SK-N-SH (cell line): ENCODE data around the gene C19orf47. TPM values are rescaled to one million over a fixed set of nuclear protein-coding genes. Genes with fewer than 3 reads are reported as not detected.

Source experiments
- CTCF ChIA-PET: fragments of 300-600, 350-600 bp; formaldehyde crosslinking; extraction: SDS; loops from one replicate; lab custom pipeline; 2021; lab: Yijun Ruan, JAX
- POLR2A ChIA-PET: fragments of 350-600 bp; sonication (Branson Sonifier 250); formaldehyde crosslinking; extraction: SDS; loops from one replicate; lab custom pipeline; 2020; ENCODE audit warnings: antibody characterized with exemption, inconsistent platforms; lab: Yijun Ruan, JAX
- DNase-seq: peaks from one replicate; pipeline ENCODE4 v3.0.0; 2012
- H2AFZ ChIP-seq: fragments of 200-600 bp; sonication (generic); 2 replicates; pipeline ENCODE4 v1.8.1; 2016; ENCODE audit warnings: antibody characterized with exemption, mild to moderate bottlenecking, low read depth
- H3F3A ChIP-seq: fragments of 200-600 bp; sonication (generic); replicated peaks from 2 replicates; pipeline ENCODE3; 2016; ENCODE audit warnings: antibody characterized with exemption, mild to moderate bottlenecking; ENCODE audit not compliant: insufficient read depth
- H3K27ac ChIP-seq, 2 experiments: fragments of 200-500 bp in 1 of 2; fragments of 200-600 bp in 1 of 2; sonication (Bioruptor generic) in 1 of 2; sonication (generic), shearing (Covaris generic) in 1 of 2; 2 replicates each; pipeline versions ENCODE4 v1.5.1 to v1.6.1; 2014 to 2016; ENCODE audit warnings: low read depth in 2 of 2, inconsistent platforms in 1 of 2, low read length in 1 of 2, mild to moderate bottlenecking in 1 of 2, mixed read lengths in 1 of 2
- H3K27me3 ChIP-seq: fragments of 200-600 bp; sonication (generic), shearing (Covaris generic); 2 replicates; pipeline ENCODE4 v1.6.1; 2016; ENCODE audit warnings: mixed run types; ENCODE audit not compliant: insufficient read depth
- H3K36me3 ChIP-seq, 2 experiments: fragments of 200-500 bp in 1 of 2; fragments of 200-600 bp in 1 of 2; sonication (Bioruptor generic) in 1 of 2; sonication (generic) in 1 of 2; replicated peaks in 1 of 2; 2 replicates each; pipeline versions ENCODE3 to v1.5.1; 2014 to 2016; ENCODE audit warnings: low read length in 1 of 2, mild to moderate bottlenecking in 1 of 2; ENCODE audit not compliant: insufficient read depth in 2 of 2, control insufficient read depth in 1 of 2
- H3K4me1 ChIP-seq, 2 experiments: fragments of 200-500 bp in 1 of 2; fragments of 200-600 bp in 1 of 2; sonication (Bioruptor generic) in 1 of 2; sonication (generic), shearing (Covaris generic) in 1 of 2; 2 replicates each; pipeline versions ENCODE4 v1.5.1 to v1.6.1; 2014 to 2016; ENCODE audit warnings: low read depth in 1 of 2, low read length in 1 of 2, mixed run types in 1 of 2; ENCODE audit not compliant: insufficient read depth in 2 of 2, control insufficient read depth in 1 of 2
- H3K4me2 ChIP-seq: fragments of 200-600 bp; sonication (generic), shearing (Covaris generic); 2 replicates; pipeline ENCODE4 v1.6.1; 2017; ENCODE audit warnings: mixed run types
- H3K4me3 ChIP-seq, 2 experiments: fragments of 200-500 bp in 1 of 2; fragments of 200-600 bp in 1 of 2; sonication (Bioruptor generic) in 1 of 2; sonication (generic), shearing (Covaris generic) in 1 of 2; 2 replicates each; pipeline versions ENCODE4 v1.5.1 to v1.8.1; 2014 to 2016; ENCODE audit warnings: low read depth in 2 of 2, inconsistent platforms in 1 of 2, low read length in 1 of 2, mild to moderate bottlenecking in 1 of 2, mixed read lengths in 1 of 2, moderate library complexity in 1 of 2
- H3K79me2 ChIP-seq: fragments of 200-600 bp; sonication (generic); 2 replicates; pipeline ENCODE4 v1.8.1; 2017; ENCODE audit warnings: mild to moderate bottlenecking; ENCODE audit not compliant: insufficient read depth
- H3K9ac ChIP-seq: fragments of 200-600 bp; sonication (generic); 2 replicates; pipeline ENCODE4 v1.6.1; 2017; ENCODE audit warnings: mixed run types
- H3K9me2 ChIP-seq: fragments of 200-600 bp; sonication (generic); 2 replicates; pipeline ENCODE4 v1.6.1; 2017; ENCODE audit warnings: mixed run types
- H3K9me3 ChIP-seq: fragments of 200-600 bp; sonication (generic); 2 replicates; pipeline ENCODE4 v1.6.1; 2017; ENCODE audit warnings: mixed run types, mild to moderate bottlenecking, moderate library complexity
- H4K20me1 ChIP-seq: fragments of 200-600 bp; sonication (generic); 2 replicates; pipeline ENCODE4 v1.6.1; 2017; ENCODE audit warnings: mild to moderate bottlenecking, mixed run types; ENCODE audit not compliant: insufficient read depth
- FOXM1 ChIP-seq: IDR thresholded peaks from 2 replicates; pipeline ENCODE4 v1.4.0; 2012; ENCODE audit warnings: low read depth, mild to moderate bottlenecking
- GABPA ChIP-seq: IDR thresholded peaks from 2 replicates; pipeline ENCODE4 v1.4.0; 2012; ENCODE audit warnings: low read depth, mild to moderate bottlenecking
- RAD21 ChIP-seq: IDR thresholded peaks from 2 replicates; pipeline ENCODE4 v1.6.1; 2012; ENCODE audit warnings: mild to moderate bottlenecking, low read length
- RCOR1 ChIP-seq: fragments of 150-350 bp; IDR thresholded peaks from 2 replicates; pipeline ENCODE4 v1.6.1; 2017; ENCODE audit warnings: antibody characterized with exemption, low read length
- SIN3A ChIP-seq: IDR thresholded peaks from 2 replicates; pipeline ENCODE4 v1.6.1; 2012; ENCODE audit warnings: low read depth, mild to moderate bottlenecking, low read length, moderate library complexity, borderline replicate concordance
- TEAD4 ChIP-seq: IDR thresholded peaks from 2 replicates; pipeline ENCODE4 v1.4.0; 2012; ENCODE audit warnings: mild to moderate bottlenecking, borderline replicate concordance; ENCODE audit not compliant: insufficient read depth
- WGBS: methylation state at CpG from one replicate; pipeline ENCODE4 v1.1.6; 2017; ENCODE audit warnings: low lambda C conversion rate; 5-methylcytosine and 5-hydroxymethylcytosine counted together
- polyA plus RNA-seq, 3 experiments: library from polyadenylated mRNA; depleted of rRNA; stranded (reverse); fragments of >200 nt; gene quantifications; 2 replicates each; pipeline ENCODE4 v1.2.3, GENCODE V29; 2012
- TF ChIP-seq, protein P1 (sequence below): fragments of 150-350 bp; IDR thresholded peaks from 2 replicates; pipeline ENCODE4 v1.6.1; 2017; ENCODE audit warnings: antibody characterized with exemption, low read length, low read depth, borderline replicate concordance

The C19orf47 gene
- polyA plus RNA-seq, 1 of the 3 experiments (the other 2 are of a cell fraction) = 17.2 TPM

DNA sequence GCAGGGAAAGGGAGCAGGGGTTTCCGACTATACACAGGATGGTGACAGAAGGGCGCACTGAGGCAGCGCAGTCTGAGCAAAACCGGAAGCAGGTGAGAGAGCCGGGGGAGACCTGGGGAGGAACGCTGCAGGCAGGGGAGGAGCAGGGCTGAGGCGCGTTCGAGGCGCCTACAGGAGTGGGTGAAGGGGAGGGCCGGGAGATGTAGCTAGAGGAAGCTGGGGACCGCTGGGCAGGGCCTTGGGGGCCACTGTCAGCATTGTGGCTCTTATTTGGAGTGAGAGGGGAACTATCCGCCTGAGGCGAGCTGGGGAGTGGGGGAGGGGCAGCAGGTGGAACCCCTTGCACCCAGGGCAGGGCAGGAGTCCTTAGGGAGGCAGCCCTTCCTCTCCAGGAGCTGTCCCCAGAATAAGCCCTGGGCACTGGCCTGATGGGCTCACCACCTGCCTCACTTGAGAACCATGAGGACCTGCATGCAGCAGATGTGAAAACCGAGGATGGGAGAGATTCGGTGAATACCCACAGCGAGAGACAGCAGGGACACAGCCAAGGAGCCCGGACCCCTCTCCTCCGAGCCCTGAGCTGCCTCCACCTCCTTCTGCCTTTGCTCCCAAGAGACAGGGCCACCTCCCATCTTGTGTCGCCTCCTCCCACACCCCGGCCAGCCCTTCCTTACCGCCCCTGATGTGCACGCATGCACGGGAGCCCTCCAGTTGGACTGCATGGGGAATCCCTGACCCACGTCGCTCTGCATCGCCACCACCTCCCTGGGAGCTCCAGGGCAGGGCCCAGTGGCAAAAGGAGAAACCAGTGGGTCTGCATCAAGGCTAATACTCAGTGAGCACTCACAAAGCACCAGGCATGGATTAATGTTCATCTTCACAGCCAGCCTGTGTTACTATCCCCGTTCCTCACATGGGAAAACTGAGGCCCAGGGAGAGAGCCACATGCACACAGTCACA, 73.3 kb downstream of the C19orf47 start:
- H3F3A ChIP-seq = no peaks in the 10 kb centered on the region
- H3K27ac ChIP-seq = no peak overlapping the region
- H3K4me1 ChIP-seq = peaks cover 0 to 14% of the 10 kb centered on the region in 2 experiments; a peak in 1 of 4 replicates
- no peaks in the 10 kb centered on the region for H3K27me3 ChIP-seq
- H3K9me3 ChIP-seq = no peaks in the 10 kb centered on the region
- no peaks in the 10 kb centered on the region for H3K36me3 ChIP-seq
- no peak overlapping the region for H3K4me3 ChIP-seq
- ChIA-PET CTCF (interaction anchor here (0.6 to 1.4 kb wide), 2 partner anchors 57 to 144 kb away, joined by 3 to 4 read pairs; partner anchors contain the start of gene TTC9B), POLR2A (interaction anchor here (1.3 kb wide), 1 partner anchor 9 kb away, joined by 3 read pairs; no protein-coding TSS in a partner anchor)
- H3K79me2 ChIP-seq = peaks cover 95% of the 10 kb centered on the region
- H3K9me2 ChIP-seq = no peaks in the 10 kb centered on the region
- 93% methylated on average over 28 of the region's 28 CpGs for WGBS
- no peak overlapping the region for H3K4me2 ChIP-seq
- H3K9ac ChIP-seq = no peak overlapping the region
- DNase-seq = no peak
- peaks cover 67% of the 10 kb centered on the region for H4K20me1 ChIP-seq
- H2AFZ ChIP-seq = no peak overlapping the region
- no peak for TF ChIP-seq SIN3A
- TF ChIP-seq TEAD4 = no peak
- TF ChIP-seq RAD21 = no peak

DNA sequence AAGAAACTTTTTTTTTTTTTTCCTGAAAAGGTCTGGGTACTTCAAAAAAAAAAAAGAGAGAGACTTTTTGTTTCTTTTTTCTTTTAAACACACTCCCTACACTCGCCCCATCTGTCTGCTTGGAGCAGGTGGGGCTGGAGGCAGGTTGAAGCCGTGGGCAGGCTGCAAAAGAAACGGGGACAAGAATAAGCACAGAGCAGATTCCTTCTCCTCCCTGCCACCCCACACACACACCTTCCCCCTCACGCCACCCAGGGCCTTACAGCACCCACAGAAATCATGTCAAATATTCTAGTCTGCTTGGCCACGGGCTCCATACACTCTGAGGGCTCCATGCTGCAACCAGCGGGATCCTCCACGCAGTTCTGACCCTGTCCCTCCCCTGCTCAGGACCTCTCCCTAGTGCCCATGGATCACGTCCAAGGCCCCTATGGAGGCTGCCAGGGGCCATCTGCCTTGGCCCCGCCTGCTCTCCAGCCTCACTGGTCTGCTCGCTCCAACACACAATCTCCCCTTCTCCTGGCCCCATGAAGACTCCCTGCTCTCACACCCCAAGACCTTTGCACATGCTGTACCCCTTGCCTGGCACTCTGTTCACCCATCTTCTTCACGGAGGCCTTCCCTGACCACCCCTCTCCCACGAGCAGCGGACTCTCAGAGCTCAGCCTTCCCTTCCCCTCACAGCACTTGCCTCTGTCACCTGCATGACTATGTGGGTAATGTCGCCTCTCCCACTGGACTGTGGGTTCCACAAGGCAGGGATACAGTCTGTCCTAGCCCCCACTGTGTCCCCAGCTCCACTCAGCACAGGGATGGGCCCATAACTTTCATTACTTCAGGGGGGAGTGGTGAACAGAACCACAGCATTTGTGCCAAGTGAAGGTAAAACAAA, 74.5 kb downstream of the C19orf47 start:
- H3K9me3 ChIP-seq = no peaks in the 10 kb centered on the region
- POLR2A ChIA-PET = no interaction called here
- peaks cover 95% of the 10 kb centered on the region for H3K79me2 ChIP-seq
- H3K27me3 ChIP-seq = no peaks in the 10 kb centered on the region
- peaks cover 0 to 13% of the 10 kb centered on the region in 2 experiments; a peak in 1 of 4 replicates for H3K4me1 ChIP-seq
- CTCF ChIA-PET = interaction anchor here (1.4 kb wide), 1 partner anchor 56 kb away, joined by 4 read pairs; the partner anchor contains the start of gene TTC9B
- no peak overlapping the region for H3K4me3 ChIP-seq
- no peak overlapping the region for H3K9ac ChIP-seq
- no peak for TF ChIP-seq RAD21
- 92% methylated on average over 14 of the region's 14 CpGs for WGBS
- no peaks in the 10 kb centered on the region for H3K9me2 ChIP-seq
- no peak for DNase-seq
- no peak overlapping the region for H3K4me2 ChIP-seq
- H3K36me3 ChIP-seq = peaks cover 0 to 3% of the 10 kb centered on the region in 2 experiments
- H3K27ac ChIP-seq = no peak overlapping the region
- H3F3A ChIP-seq = no peaks in the 10 kb centered on the region
- no peak overlapping the region for H2AFZ ChIP-seq
- H4K20me1 ChIP-seq = peaks cover 64% of the 10 kb centered on the region

DNA sequence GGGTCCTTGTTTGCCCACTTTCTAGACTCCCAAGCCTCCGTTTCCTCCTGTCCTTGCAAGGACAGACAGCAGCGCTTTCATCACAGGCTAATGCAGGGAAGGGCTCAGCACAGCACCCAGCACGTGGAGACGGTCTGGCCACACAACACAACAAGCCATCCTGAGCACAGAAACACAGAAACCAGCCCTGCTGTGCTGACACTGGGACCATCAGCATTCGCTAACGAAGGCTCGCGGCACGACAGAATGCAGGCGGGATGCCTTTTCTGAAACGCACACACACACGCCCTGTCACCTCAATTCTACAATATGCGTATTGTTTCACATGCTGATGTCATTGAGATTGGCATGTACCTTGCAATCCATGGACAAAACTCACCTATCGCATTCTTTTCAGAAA, 75.9 kb downstream of the C19orf47 start:
- Histone ChIP-seq H3K36me3 (peaks cover 0 to 3% of the 10 kb centered on the region in 2 experiments), H3K4me2 (no peak overlapping the region), H3K27me3 (no peaks in the 10 kb centered on the region), H3K79me2 (peaks cover 93% of the 10 kb centered on the region), H3K4me1 (peaks cover 0 to 4% of the 10 kb centered on the region in 2 experiments; a peak in 1 of 4 replicates), H3K9ac (no peak overlapping the region), H2AFZ (no peak overlapping the region), H3K4me3 (no peak overlapping the region), H3K9me3 (no peaks in the 10 kb centered on the region), H3K27ac (no peak overlapping the region), H3K9me2 (no peaks in the 10 kb centered on the region), H3F3A (no peaks in the 10 kb centered on the region), H4K20me1 (peaks cover 64% of the 10 kb centered on the region)
- POLR2A ChIA-PET = no interaction called here
- TF ChIP-seq RCOR1 (no peak), GABPA (no peak), FOXM1 (no peak)
- TF ChIP-seq, protein P1, sequence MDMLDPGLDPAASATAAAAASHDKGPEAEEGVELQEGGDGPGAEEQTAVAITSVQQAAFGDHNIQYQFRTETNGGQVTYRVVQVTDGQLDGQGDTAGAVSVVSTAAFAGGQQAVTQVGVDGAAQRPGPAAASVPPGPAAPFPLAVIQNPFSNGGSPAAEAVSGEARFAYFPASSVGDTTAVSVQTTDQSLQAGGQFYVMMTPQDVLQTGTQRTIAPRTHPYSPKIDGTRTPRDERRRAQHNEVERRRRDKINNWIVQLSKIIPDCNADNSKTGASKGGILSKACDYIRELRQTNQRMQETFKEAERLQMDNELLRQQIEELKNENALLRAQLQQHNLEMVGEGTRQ = no peak
- WGBS = 98% methylated on average over 13 of the region's 14 CpGs
- no peak for DNase-seq
- CTCF ChIA-PET = interaction anchor here (1.3 kb wide), 1 partner anchor 55 kb away, joined by 4 read pairs; the partner anchor contains the start of gene TTC9B
